Measurements from ENCODE around the gene SGMS1.
"Not testable (repeated sequence)": the region's sequence is repeated elsewhere in the genome, so short reads cannot be mapped to it uniquely, and the experiment has no call there.

Gene SGMS1

GRCh38 chr10:50262625-50263024 lies 361.1 kb downstream of the SGMS1 start:
- DNase-seq (ENCODE audit: low read depth in 2 of 2) = not testable (repeated sequence)

GRCh38 chr10:50260791-50261281 lies 362.9 kb downstream of the SGMS1 start:
- DNase-seq (ENCODE audit: low read depth in 2 of 2) = peak in 1 of 2 donors; percentile 2

All from stimulated activated CD4-positive, alpha-beta T cell treated with anti-CD3 and anti-CD28 coated beads, Interleukin-4, amount 100 ng/mL, for 48 hours (primary cell).